A549 (cell line): ENCODE measurements around the gene MYCBP. TPM values are rescaled to one million over a fixed set of nuclear protein-coding genes. Genes with fewer than 3 reads are reported as not detected.

Source experiments
- ATAC-seq, 2 experiments: fragments of 200-7000 bp in 1 of 2; fragments of >200 bp in 1 of 2; cut with Nextera tagmentation in 1 of 2; cut with Tn5 transposase in 1 of 2; 3 replicates each; pipeline versions ENCODE4 v1.8.0 to v1.9.1; 2018 to 2020; ENCODE audit warnings: mild to moderate bottlenecking in 1 of 2, moderate library complexity in 1 of 2
- CTCF ChIA-PET: fragments of 300-600 bp; sonication (Branson Sonifier 250); formaldehyde crosslinking; extraction: SDS; loops from one replicate; lab custom pipeline; 2021; ENCODE audit warnings: antibody characterized with exemption, inconsistent platforms; lab: Yijun Ruan, JAX
- POLR2A ChIA-PET: fragments of 350-600 bp; formaldehyde crosslinking; extraction: SDS; loops from one replicate; lab custom pipeline; 2021; ENCODE audit warnings: antibody characterized with exemption, inconsistent platforms; lab: Yijun Ruan, JAX
- DNase-seq, 2 experiments: peaks; one replicate each; pipeline versions ENCODE4 v3.0.0 to v3.0.0-alpha.2; 2011 to 2016; ENCODE audit warnings: low read depth in 1 of 2, low spot score in 1 of 2
- FAIRE-seq: peaks from 2 replicates; lab custom pipeline; 2011; peaks lifted over from hg19 to GRCh38; lab: Jason Lieb, UNC
- H3K27ac ChIP-seq, 2 experiments: fragments of >200 bp; sonication (Bioruptor Twin); formaldehyde crosslinking; 3 replicates each; pipeline ENCODE4 v1.5.1; 2016 to 2017
- H3K4me1 ChIP-seq: fragments of >200 bp; sonication (Bioruptor Twin); formaldehyde crosslinking; 3 replicates; pipeline ENCODE4 v1.6.1; 2016
- H3K4me2 ChIP-seq: fragments of >200 bp; sonication (Bioruptor Twin); formaldehyde crosslinking; 3 replicates; pipeline ENCODE4 v1.6.1; 2016
- H3K4me3 ChIP-seq: fragments of >200 bp; sonication (Bioruptor Twin); formaldehyde crosslinking; 3 replicates; pipeline ENCODE4 v1.5.1; 2016
- H3K9me3 ChIP-seq: fragments of >200 bp; sonication (Bioruptor Twin); formaldehyde crosslinking; 3 replicates; pipeline ENCODE4 v1.6.1; 2016
- BHLHE40 ChIP-seq: IDR thresholded peaks from 2 replicates; pipeline ENCODE4 v1.6.1; 2012; ENCODE audit warnings: low read depth, low read length, inconsistent platforms
- CBX2 ChIP-seq: fragments of 200-600 bp; sonication (generic); IDR thresholded peaks from 2 replicates; pipeline ENCODE4 v1.6.1; 2016; ENCODE audit warnings: low read depth, mild to moderate bottlenecking, borderline replicate concordance
- CBX8 ChIP-seq: fragments of 200-600 bp; sonication (generic); IDR thresholded peaks from 2 replicates; pipeline ENCODE4 v1.6.1; 2016
- CEBPB ChIP-seq, 2 experiments: fragments of >200 bp in 1 of 2; sonication (Bioruptor Twin) in 1 of 2; formaldehyde crosslinking in 1 of 2; IDR thresholded peaks; 2 replicates each; pipeline ENCODE4 v1.6.1; 2012 to 2016
- CHD4 ChIP-seq: fragments of 200-600 bp; sonication (generic); IDR thresholded peaks from 2 replicates; pipeline ENCODE4 v1.6.1; 2016; ENCODE audit warnings: antibody characterized with exemption, mild to moderate bottlenecking, borderline replicate concordance
- EP300 ChIP-seq, 2 experiments: fragments of >200 bp; sonication (Bioruptor Twin); formaldehyde crosslinking; IDR thresholded peaks; 2 replicates in 1 of 2; 3 replicates in 1 of 2; pipeline ENCODE4 v1.6.1; 2016 to 2017
- ESRRA ChIP-seq: fragments of 150-350 bp; IDR thresholded peaks from 2 replicates; pipeline ENCODE4 v1.6.1; 2014; ENCODE audit warnings: mild to moderate bottlenecking, low read length, borderline replicate concordance
- FOXS1 ChIP-seq: fragments of 250-450 bp; sonication (Bioruptor Pico); IDR thresholded peaks from 2 replicates; pipeline ENCODE4 v1.5.0; 2020; ENCODE audit warnings: mild to moderate bottlenecking, moderate library complexity
- GATA3 ChIP-seq: IDR thresholded peaks from 2 replicates; pipeline ENCODE4 v1.6.1; 2012; ENCODE audit warnings: borderline replicate concordance
- HOXA7 ChIP-seq: fragments of 250-450 bp; sonication (Bioruptor Pico); IDR thresholded peaks from 2 replicates; pipeline ENCODE4 v1.5.0; 2020; ENCODE audit warnings: mild to moderate bottlenecking, moderate library complexity
- HOXB13 ChIP-seq: fragments of 250-450 bp; sonication (Bioruptor Pico); IDR thresholded peaks from 2 replicates; pipeline ENCODE4 v1.5.0; 2020; ENCODE audit warnings: low read depth, mild to moderate bottlenecking, moderate library complexity
- JUNB ChIP-seq: fragments of >200 bp; sonication (Bioruptor Twin); formaldehyde crosslinking; IDR thresholded peaks from 2 replicates; pipeline ENCODE4 v1.6.1; 2016
- KDM5A ChIP-seq: fragments of 200-600 bp; sonication (generic); IDR thresholded peaks from 2 replicates; pipeline ENCODE4 v1.6.1; 2016; ENCODE audit warnings: antibody characterized with exemption, mild to moderate bottlenecking
- NFE2L2 ChIP-seq: fragments of 150-350 bp; conservative IDR thresholded peaks from 2 replicates; pipeline ENCODE4 v1.6.1; 2014; ENCODE audit warnings: low read length
- PHF8 ChIP-seq: fragments of 200-600 bp; sonication (generic); IDR thresholded peaks from 2 replicates; pipeline ENCODE4 v1.6.1; 2016; ENCODE audit warnings: low read depth, mild to moderate bottlenecking, antibody characterized with exemption, moderate library complexity, borderline replicate concordance
- POLR2A ChIP-seq: IDR thresholded peaks from 2 replicates; pipeline ENCODE4 v1.6.1; 2012; ENCODE audit warnings: mild to moderate bottlenecking, low read length
- RAD21 ChIP-seq, 2 experiments: fragments of >200 bp in 1 of 2; sonication (Bioruptor Twin) in 1 of 2; formaldehyde crosslinking in 1 of 2; IDR thresholded peaks in 1 of 2; conservative IDR thresholded peaks in 1 of 2; 2 replicates in 1 of 2; 3 replicates in 1 of 2; pipeline ENCODE4 v1.6.1; 2012 to 2018; ENCODE audit warnings: inconsistent platforms in 1 of 2
- TP53 ChIP-seq: fragments of 250-450 bp; sonication (Bioruptor Pico); IDR thresholded peaks from 2 replicates; pipeline ENCODE4 v1.5.0; 2021; ENCODE audit warnings: mild to moderate bottlenecking, moderate library complexity
- ZSCAN20 ChIP-seq: fragments of 250-450 bp; sonication (Bioruptor Pico); IDR thresholded peaks from 2 replicates; pipeline ENCODE4 v1.8.0; 2022; ENCODE audit warnings: mild to moderate bottlenecking, moderate library complexity
- WGBS: methylation state at CpG from one replicate; pipeline ENCODE4 v1.1.6; 2017; ENCODE audit errors: missing lambda C conversion rate; 5-methylcytosine and 5-hydroxymethylcytosine counted together
- polyA plus RNA-seq, 4 experiments: library from polyadenylated mRNA; depleted of rRNA in 3 of 4; stranded (reverse); fragments of >200 nt; fragmentation: RNase III in 1 of 4; extraction: RNeasy Plus Mini Kit Qiagen cat#74134 plus additional on column Dnase treatment in 1 of 4; gene quantifications; 2 replicates in 3 of 4; 3 replicates in 1 of 4; pipeline ENCODE4 v1.2.3, GENCODE V29; 2011 to 2017
- TF ChIP-seq, protein P1 (sequence below): fragments of >200 bp; sonication (Bioruptor Twin); formaldehyde crosslinking; IDR thresholded peaks from 2 replicates; pipeline ENCODE4 v1.6.1; 2016
- TF ChIP-seq, protein P2 (sequence below): fragments of 250-450 bp; sonication (Bioruptor Pico); IDR thresholded peaks from 2 replicates; pipeline ENCODE4 v1.5.0; 2021; ENCODE audit warnings: mild to moderate bottlenecking, moderate library complexity, borderline replicate concordance
- TF ChIP-seq, protein P3 (sequence below): fragments of 200-600 bp; sonication (generic); IDR thresholded peaks from 2 replicates; pipeline ENCODE4 v1.6.1; 2016; ENCODE audit warnings: antibody characterized with exemption, mild to moderate bottlenecking, moderate library complexity
- TF ChIP-seq, protein P4 (sequence below): IDR thresholded peaks from 2 replicates; pipeline ENCODE4 v1.6.1; 2012; ENCODE audit warnings: low read depth, borderline replicate concordance

Gene MYCBP
- polyA plus RNA-seq, 2 of the 4 experiments (the other 2 are of a cell fraction), result 25.0 to 25.5 TPM

DNA sequence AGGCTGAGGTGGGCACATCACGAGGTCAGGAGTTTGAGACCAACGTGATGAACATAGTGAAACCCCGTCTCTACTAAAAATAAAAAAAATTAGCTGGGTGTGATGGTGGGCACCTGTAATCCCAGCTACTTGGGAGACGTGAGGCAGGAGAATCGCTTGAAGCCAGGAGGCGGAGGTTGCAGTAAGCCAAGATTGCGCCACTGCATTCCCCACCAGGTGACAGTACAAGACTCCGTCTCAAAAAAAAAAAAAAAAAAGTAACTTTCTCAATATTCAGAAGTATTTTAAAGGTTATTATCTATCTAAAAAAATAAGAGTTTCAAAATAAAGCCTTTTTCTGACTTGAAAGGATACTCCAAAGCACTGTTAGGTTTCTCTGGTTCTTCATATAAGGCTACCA lies 5.9 kb downstream of the MYCBP start:
- POLR2A ChIA-PET, result no interaction called here
- ATAC-seq (no peak), FAIRE-seq (no peak), DNase-seq (no peak)
- H3K4me2 ChIP-seq, result no peak overlapping the region
- CTCF ChIA-PET, result interaction anchor here (0.6 kb wide), 1 partner anchor 99 kb away, joined by 3 read pairs; no protein-coding TSS in a partner anchor
- H3K27ac ChIP-seq, result no peak overlapping the region
- no peaks in the 10 kb centered on the region for H3K9me3 ChIP-seq
- TF ChIP-seq ESRRA, result no peak
- TF ChIP-seq, protein P1, sequence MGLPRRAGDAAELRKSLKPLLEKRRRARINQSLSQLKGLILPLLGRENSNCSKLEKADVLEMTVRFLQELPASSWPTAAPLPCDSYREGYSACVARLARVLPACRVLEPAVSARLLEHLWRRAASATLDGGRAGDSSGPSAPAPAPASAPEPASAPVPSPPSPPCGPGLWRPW, result no peak
- TF ChIP-seq JUNB, result no peak
- TF ChIP-seq, protein P2, sequence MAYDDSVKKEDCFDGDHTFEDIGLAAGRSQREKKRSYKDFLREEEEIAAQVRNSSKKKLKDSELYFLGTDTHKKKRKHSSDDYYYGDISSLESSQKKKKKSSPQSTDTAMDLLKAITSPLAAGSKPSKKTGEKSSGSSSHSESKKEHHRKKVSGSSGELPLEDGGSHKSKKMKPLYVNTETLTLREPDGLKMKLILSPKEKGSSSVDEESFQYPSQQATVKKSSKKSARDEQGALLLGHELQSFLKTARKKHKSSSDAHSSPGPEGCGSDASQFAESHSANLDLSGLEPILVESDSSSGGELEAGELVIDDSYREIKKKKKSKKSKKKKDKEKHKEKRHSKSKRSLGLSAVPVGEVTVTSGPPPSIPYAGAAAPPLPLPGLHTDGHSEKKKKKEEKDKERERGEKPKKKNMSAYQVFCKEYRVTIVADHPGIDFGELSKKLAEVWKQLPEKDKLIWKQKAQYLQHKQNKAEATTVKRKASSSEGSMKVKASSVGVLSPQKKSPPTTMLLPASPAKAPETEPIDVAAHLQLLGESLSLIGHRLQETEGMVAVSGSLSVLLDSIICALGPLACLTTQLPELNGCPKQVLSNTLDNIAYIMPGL (CRISPR knock-in tag), result no peak
- TF ChIP-seq HOXA7 (CRISPR knock-in tag), result no peak
- TF ChIP-seq ZSCAN20 (CRISPR knock-in tag), result no peak
- no peak for TF ChIP-seq CHD4
- TF ChIP-seq POLR2A, result no peak
- 93% methylated on average over 8 of the region's 8 CpGs for WGBS
- H3K4me1 ChIP-seq, result 0 out of 3 replicates have a peak, but pooled peaks cover 3% of the 10 kb centered on the region
- H3K4me3 ChIP-seq, result no peak overlapping the region

DNA sequence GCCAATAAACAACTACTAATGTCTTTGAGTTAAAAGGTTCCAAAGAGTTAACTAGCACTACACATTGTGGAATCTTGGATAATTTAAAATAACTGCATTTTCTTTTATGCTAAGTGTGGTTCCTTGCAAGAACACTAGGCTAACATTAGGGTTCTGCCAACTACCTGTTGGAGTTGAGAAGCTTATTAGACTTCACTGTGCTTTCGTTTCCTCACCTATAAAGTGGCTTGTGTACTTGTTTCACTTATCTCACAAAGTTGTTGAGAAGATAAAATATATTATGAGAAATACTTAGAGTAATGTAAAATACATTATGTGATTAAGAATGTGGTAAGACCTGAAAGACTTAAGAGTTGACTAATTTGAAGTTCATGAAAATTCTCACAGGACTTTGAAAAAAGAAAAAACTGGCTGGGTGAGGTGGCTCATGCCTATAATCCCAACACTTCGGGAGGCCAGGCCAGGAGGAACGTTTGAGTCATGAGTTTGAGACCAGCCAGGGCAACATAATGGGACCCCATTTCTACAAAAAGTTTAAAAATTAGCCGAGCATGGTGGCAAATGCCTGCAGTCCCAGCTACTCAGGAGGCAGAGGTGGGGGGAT lies 7.9 kb downstream of the MYCBP start:
- no peak overlapping the region for H3K4me3 ChIP-seq
- ATAC-seq, result no peak
- H3K27ac ChIP-seq, result no peak overlapping the region
- H3K4me1 ChIP-seq, result peaks cover 4% of the 10 kb centered on the region; the same call in 1 of the 3 replicates
- TF ChIP-seq FOXS1, result no peak
- TF ChIP-seq, protein P3, sequence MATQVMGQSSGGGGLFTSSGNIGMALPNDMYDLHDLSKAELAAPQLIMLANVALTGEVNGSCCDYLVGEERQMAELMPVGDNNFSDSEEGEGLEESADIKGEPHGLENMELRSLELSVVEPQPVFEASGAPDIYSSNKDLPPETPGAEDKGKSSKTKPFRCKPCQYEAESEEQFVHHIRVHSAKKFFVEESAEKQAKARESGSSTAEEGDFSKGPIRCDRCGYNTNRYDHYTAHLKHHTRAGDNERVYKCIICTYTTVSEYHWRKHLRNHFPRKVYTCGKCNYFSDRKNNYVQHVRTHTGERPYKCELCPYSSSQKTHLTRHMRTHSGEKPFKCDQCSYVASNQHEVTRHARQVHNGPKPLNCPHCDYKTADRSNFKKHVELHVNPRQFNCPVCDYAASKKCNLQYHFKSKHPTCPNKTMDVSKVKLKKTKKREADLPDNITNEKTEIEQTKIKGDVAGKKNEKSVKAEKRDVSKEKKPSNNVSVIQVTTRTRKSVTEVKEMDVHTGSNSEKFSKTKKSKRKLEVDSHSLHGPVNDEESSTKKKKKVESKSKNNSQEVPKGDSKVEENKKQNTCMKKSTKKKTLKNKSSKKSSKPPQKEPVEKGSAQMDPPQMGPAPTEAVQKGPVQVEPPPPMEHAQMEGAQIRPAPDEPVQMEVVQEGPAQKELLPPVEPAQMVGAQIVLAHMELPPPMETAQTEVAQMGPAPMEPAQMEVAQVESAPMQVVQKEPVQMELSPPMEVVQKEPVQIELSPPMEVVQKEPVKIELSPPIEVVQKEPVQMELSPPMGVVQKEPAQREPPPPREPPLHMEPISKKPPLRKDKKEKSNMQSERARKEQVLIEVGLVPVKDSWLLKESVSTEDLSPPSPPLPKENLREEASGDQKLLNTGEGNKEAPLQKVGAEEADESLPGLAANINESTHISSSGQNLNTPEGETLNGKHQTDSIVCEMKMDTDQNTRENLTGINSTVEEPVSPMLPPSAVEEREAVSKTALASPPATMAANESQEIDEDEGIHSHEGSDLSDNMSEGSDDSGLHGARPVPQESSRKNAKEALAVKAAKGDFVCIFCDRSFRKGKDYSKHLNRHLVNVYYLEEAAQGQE, result no peak
- TF ChIP-seq CEBPB (IDR thresholded peaks at IDR 0.05), result no peak
- TF ChIP-seq RAD21 (conservative IDR thresholded peaks at IDR 0.05 in 1 of 2, IDR thresholded peaks at IDR 0.05 in 1 of 2), result no peak
- no peak for TF ChIP-seq TP53 (CRISPR knock-in tag)
- TF ChIP-seq HOXB13 (CRISPR knock-in tag), result no peak
- no peak for TF ChIP-seq CBX8
- no peak for TF ChIP-seq PHF8
- TF ChIP-seq CBX2, result no peak
- no peak for TF ChIP-seq KDM5A
- TF ChIP-seq, protein P4, sequence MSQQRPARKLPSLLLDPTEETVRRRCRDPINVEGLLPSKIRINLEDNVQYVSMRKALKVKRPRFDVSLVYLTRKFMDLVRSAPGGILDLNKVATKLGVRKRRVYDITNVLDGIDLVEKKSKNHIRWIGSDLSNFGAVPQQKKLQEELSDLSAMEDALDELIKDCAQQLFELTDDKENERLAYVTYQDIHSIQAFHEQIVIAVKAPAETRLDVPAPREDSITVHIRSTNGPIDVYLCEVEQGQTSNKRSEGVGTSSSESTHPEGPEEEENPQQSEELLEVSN, result no peak
- no peak for TF ChIP-seq JUNB
- TF ChIP-seq BHLHE40, result no peak
- TF ChIP-seq GATA3, result no peak
- no peak for TF ChIP-seq EP300 (IDR thresholded peaks at IDR 0.05)
- TF ChIP-seq NFE2L2, result no peak
- no peak for TF ChIP-seq POLR2A
- no peak for FAIRE-seq
- POLR2A ChIA-PET, result no interaction called here
- CTCF ChIA-PET, result interaction anchor here (0.6 kb wide), 1 partner anchor 99 kb away, joined by 3 read pairs; no protein-coding TSS in a partner anchor
- no peak for DNase-seq
- no peak overlapping the region for H3K4me2 ChIP-seq
- WGBS, result 76% methylated on average over 4 of the region's 4 CpGs
- H3K9me3 ChIP-seq, result no peaks in the 10 kb centered on the region
